HG03565 (cell line): ENCODE data around the gene MOCS2.

Experiments used
- ATAC-seq: cut with Tn5 transposase; IDR thresholded peaks from one replicate; pipeline ENCODE4 v1.9.1; 2021; ENCODE audit warnings: mild to moderate bottlenecking, moderate library complexity; ENCODE audit not compliant: unreplicated experiment

Gene MOCS2

DNA sequence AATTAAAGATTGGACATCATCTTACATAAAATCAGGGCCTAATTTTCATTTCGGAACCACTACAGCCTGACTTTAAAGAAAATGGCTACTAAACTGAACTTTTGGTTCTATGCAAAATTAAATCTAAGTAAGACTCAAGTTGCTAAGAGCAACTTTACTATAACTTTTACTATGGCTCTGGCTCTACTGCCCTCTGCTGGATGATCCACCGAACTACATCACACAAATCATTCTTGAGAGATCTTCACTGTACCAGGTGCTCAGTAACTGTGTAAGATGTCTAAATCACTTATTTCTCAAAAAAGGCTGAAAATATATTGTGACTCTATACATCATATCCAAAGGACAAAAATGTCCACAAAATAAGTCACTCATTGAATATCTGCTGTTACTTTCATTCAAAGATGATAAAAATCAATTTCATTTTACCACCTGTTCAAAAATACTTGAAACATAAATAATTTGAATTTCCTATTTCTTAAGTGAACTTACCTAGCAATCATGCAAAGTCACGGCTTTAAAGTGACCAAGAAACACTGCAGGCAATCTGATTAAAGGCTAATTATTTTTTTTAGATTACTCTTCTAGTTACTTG lies 13.5 kb downstream of the MOCS2 start:
- ATAC-seq = peak; percentile 72

DNA sequence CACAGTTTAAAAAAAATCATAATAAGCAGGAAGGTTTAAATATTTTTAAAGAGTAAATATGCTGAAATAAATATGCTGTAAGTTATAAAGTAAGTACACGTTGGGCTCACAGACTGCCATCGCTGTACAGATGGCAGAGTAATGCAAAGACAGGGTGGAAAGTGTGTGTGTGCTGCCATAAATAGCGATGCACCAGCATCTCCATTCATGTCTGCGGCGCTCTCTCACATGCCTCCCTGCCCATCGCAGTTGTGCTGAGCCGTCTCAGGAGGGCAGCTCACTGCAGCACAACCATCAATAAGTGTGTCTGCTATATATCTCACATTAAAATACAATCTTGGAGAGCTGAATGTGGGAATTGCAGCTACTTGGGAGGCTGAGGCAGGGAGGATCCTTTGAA lies 14.3 kb downstream of the MOCS2 start:
- no peak for ATAC-seq

DNA sequence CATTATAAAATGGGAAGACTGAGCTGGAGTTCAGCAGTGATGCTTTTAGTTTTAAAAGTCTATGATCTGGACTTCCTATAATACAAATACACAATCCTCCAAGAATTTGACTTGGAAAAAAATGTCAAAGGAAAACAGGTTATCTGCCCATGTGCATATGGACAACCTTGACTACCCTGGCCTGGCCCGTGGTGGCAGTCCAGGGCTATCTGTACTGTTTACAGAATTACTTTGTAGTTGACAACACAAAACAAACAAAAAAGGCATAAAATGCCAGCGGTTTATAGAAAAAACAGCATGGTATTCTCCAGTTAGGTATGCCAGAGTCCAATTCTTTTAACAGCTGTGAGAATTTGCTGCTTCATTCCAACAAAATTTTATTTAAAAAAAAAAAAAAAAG lies 17.3 kb downstream of the MOCS2 start:
- no peak for ATAC-seq

DNA sequence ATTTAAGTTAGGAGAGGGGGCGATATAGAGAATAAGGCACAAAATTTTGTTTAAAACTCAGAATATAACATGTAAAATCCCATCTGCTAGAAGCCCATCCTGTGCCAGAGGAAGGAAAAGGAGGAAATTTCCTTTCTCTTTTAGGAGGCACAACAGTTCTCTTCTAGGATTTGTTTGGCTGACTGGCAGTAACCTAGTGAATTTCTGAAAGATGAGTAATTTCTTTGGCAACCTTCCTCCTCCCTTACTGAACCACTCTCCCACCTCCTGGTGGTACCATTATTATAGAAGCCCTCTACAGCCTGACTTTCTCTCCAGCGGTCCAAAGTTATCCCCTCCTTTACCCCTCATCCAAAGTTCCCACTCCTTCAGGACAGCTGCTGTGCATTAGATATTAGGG lies 18.3 kb downstream of the MOCS2 start:
- no peak for ATAC-seq

DNA sequence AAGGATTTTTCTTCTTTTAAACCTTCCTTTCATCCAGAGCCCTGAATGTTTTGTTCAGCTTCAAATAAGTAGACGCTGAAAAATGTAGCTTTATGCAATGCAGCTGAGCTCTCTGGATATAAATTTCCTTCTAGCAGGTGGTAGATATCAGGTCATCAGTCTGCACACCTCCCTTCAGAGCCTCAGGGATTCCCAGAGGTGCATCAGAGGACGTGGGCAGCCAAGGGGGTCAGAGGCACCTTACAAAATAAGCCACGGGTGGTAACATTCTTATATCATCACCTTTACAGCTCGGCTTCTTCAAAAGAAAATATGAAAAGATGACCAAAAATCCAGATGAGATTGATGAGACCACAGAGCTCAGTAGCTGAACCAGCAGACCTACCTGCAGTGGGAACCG lies 19.3 kb downstream of the MOCS2 start:
- ATAC-seq = no peak

DNA sequence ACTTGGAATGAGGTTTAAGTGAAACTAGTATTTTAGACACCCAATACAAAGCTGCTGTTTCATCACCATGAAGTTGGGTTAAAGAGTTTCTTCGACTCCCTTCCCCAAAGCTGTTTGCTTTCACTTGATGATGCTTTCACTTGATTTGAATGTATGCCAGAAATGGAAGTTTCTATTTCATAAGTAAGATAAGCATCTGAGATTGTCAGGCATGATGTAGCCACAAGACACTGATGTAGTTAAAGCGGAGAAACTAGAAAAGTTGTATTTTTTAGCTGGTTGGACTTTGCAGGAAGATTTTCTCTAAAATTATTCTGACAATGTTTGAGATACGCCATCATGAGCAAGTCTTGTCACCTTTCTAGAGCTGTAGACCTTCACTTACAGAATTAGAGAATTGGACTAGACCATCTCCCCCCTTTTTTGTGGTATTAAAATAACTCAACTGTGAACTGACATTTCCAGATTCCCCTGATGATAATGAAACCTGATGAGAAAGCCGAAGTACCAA lies 20.0 kb downstream of the MOCS2 start:
- ATAC-seq = peak; percentile 82

DNA sequence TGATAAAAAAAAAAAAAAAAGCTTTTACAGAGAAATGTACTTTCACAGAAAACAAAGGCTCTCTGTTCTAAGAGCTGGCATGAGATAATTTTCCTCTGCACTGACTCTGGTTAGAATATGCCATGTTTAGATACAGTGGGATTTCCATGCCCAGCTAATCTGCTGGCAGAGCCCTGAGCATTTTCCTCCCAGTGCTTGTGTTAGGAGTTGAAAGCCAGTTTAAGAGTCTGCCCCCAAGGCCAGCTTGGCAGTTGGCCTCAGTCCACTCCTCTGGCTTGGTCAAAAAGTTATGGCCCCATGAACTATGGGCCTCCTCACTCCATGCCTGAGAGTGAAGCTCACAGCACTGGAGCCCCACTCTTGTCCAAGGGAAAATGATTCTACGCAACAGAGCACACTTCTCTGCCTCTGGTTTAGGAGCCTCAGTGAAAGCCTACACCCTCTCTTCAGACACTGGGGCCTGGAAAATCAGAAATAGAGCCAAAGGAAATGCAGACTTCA lies 21.9 kb downstream of the MOCS2 start:
- ATAC-seq = no peak

DNA sequence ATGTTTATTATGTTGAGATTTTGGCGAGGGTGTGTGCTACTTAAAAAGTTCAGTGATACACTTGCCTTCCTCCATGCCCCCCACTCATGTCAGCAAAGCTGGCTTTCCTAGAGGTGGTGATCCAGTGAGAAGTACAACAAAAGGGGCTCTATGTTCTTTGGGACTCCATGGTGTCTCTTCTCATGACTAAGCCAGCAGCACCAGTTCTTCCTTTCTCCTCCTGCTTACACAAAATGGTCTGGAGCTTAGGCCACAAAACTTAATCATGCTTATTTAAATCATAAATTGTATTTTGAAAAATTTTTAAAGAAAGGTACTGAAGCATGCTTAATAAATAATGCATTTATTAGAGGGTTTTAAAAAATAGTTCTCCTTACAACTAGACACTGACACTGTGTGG lies 22.4 kb downstream of the MOCS2 start:
- ATAC-seq = no peak

DNA sequence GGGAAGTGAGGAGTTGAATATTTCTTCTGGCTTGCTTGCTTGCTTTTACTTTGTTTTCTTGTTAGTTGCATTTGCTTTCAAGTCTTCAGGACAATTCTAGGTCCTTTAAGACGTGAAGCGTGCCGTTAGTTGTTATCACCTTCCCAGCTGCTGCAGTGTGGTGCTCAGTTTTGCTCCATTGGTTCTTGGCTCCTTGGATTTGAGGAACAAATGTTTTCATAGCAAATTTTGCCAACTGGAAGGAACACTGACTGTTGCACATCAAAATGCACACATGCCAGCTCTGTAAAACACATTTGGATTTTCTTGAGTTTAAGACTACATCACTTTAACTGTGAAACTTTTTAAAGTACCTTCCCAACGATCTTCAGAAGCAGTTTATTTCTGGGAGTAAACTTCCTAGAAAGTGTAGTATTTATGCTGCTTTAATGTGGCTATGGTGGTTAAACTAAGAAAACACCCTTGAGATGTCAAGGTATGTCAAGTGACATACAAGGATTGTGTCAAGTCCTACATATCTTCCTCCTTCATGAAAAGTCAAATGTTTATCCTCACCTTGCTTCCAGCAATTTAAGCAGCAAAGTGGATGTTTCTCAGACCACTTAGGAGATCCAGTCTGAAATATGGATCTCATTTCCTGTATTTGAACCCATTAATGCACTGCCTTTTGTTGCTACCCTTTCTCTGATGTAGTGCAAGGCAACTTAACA lies 24.9 kb downstream of the MOCS2 start:
- ATAC-seq = no peak

DNA sequence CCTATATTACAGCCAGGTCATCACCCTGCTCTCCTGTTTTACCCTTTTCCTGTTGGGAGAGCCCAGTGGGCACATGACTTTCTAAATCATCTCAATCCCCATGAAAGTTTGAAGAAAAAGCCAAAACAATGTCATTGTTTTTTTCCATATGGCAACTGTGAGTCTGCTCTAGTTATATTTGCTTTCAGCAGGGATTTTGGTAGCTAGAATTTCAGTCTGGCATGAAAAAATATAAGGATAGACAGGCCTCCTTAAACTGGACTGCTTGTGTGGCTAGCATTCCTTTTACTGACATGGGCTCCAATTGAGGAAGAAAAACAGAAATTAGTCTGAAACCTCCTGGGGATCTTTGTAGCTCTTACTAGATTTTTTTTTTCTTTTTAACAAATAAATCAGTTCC lies 25.6 kb downstream of the MOCS2 start:
- no peak for ATAC-seq

DNA sequence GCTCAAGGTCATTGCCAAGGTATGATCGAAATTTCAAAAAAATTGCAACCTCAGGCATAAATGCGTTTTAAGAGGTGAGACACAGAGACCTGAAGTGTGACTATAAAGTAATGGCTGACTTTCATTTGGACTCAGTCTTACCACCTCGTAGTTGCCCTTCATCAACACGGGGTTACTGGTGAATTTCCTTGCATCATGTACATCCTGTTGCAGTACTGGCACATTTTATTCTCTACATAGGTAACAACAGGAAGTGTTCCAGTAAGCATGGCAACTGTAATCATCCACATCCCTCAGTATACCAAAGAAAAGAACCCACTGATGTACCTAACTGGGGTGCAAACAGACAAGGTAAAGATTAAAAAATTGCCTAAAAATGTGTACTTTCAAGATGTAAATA lies 29.3 kb downstream of the MOCS2 start:
- no peak for ATAC-seq

DNA sequence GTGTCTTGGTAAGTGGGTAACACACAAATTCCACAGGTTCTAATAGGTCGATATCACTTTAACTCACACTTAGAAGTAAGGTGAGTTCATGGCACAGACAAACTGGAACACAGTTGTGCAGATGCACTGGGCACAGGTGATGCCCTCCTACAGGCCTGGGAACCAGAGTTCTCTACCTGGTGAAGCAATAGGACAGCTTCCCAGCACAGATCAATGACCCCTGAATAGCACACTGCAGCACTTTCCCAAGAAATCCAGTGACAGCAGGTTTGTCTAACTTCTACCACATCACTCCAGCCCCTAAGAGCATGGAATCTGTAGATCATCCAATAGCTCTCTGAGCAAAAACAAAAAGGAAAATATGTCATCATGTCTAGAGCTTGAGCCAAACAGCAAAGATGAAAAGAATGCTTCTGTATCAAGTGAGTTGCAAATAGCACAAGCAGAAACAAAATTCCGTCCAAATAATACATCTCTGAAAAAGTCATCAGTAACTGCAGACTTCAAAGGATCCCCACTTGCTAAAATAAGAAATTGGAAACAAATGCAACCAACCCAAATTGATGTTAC lies 33.5 kb downstream of the MOCS2 start:
- no peak for ATAC-seq

DNA sequence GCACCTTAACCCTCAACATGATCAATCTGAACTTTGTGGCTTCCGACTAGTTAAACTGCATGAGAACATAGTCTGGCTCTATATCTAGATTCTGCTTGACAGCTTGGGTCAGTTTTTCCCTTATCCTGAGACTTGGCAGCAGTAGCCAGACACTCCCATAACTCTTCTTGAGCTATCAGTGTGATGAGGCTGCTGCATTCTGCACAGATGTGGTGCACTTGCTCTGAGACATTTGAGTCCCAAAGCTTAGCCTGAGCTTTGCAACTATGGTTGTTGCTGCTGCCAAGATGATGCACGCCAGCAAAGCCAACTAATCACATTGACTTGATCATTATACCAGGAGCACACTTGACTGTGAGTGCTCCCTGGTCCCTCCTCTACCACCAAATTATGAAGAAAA lies 36.2 kb downstream of the MOCS2 start:
- ATAC-seq = no peak

DNA sequence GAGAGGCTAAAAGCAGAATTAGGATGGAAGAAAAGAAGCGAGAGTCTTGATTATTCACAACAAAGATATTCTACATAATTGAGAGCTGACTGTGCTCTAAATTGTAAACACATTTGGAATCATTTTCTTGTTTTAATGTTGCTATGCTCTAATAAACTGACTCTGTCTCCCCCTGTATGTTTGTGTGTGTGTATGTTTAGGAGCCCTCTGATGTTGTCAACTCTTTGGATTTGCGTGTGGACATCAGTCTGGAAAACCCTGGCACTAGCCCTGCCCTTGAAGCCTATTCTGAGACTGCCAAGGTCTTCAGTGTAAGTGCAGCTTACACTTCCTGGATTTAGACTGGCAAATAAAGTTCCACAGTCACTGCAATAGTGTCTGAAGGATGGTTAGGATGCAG lies 37.8 kb downstream of the MOCS2 start:
- no peak for ATAC-seq

DNA sequence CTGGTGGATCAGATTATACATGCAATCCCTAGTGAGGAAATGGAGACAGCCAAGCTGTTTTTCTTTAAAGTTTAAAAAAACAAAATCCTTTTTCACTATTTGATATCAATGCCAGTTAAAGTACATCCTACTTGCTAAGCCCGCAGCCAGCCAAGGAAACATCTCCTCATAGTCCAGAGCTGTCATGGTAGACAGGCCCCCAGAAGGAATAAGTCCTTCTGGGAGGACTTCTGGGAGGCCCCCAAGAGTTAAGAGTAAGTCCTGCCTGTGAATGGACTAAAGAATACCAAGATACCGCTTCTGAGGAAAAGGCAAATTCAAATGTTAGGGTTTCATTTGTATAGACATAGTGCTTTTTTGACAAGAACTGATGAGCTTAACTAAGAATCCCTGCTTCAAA lies 38.3 kb downstream of the MOCS2 start:
- ATAC-seq = no peak

DNA sequence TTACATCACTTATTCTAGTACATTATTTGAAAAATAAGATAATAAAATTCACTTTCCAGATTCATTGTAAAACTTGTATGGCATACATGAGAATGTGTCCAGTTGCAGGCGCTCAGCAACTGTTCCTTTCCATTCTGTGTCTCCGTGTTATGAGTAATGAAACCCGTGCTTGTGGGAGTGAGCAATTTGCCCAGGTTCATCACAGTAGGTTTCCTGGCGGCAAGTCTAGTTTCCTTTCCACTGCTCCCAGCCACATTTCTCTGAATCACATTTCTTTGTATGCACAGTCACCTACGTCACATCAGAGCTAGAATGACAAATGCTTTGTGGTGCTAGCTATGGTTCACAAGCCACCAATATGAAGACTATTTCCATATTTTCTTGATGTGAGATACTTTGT lies 39.9 kb downstream of the MOCS2 start:
- ATAC-seq = no peak

DNA sequence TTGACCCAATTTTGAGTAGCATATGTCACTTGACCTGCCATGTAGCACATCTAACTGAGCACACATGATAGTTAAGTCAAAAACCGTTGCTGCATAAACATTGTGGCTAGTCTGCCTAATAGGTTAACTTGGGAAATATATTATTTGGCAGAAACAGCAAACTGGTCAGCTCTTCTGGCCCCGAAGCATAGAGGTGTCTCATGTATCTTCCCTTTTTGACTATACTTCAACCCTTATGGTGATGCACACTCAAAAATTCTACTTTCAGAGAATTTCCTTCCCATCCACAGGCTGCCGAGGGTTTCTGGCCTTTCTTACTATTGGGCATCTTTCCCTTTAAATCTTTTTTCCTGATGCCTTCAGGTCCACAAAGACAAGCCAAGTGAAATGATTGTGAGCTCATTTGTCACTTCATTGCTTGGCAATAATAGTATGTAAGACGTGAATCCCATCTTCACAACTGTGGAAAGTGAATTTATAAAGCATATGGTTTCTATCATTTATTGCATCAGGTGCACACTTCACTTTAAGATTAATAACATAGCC lies 41.2 kb downstream of the MOCS2 start:
- ATAC-seq = no peak

DNA sequence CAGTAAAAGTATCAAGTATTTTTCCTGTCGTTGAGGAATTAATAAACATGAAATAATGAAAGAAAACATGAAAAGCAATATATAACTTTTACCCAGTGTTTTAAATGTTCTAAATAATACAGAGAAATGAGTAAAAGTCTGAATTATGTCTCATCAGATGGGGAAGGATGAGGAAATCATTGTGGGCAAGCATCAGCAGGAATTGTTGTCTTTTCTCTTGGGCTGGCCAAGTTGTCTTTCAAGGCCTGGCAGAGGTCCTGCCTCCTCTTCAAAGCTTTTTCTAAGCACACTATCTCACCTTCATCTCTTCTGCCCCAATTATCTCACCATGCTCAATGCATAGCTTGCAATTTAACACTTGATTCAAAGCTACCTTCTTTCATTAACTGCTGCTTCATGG lies 41.9 kb downstream of the MOCS2 start:
- no peak for ATAC-seq

DNA sequence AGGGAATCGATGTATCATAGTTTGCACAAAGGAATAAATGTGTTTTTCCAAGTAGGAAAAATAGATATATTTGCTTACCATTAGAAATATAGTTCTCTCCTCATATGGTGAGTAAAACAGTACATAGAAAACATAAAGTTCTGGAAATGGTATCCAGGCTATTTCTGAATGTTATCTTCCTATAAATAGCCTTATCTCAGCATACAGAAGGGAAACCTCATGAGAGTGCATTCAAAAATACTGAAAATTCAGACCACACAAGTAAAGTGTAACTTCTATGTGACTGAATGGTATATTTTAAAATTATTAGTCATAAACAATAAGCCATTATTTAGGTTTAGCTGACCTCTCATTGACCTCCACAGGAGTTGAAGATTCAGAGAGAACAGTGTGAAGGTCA lies 43.5 kb downstream of the MOCS2 start:
- ATAC-seq = no peak

DNA sequence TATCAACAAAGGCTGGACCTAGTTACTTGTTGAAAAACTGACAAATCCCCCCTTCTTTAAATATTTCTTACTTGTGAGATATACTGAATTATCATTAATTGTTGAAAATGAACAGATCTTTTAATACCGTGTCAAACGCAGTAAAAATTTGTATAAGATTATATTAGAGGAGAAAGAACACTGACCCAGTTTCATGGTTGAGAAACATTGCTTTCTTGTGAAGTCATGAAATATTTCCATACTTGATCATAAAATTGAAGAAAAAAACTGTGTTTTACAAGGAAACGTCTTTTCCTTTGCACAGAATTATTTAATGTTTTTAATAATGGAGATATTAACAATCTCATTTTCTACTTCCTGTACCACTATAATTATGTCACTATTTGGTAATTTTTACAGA lies 45.8 kb downstream of the MOCS2 start:
- no peak for ATAC-seq

DNA sequence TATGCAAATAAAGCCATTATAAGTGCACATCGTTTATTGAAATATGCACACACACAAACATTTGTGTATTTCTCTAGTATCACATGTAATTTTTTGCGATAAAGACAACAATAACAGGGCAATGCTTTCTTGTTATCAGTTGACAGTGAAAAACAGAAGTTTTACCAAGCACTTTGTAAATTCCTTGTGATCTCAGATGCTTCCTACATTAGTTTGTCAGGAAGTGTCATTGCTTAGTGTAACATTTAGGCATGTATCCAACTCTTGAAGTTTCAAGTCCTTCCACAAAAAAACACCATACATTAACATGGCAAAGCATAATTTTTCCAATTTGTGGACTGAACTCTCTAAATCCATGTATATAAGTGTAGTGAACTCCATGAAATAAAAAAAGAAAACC lies 46.4 kb downstream of the MOCS2 start:
- ATAC-seq = no peak

DNA sequence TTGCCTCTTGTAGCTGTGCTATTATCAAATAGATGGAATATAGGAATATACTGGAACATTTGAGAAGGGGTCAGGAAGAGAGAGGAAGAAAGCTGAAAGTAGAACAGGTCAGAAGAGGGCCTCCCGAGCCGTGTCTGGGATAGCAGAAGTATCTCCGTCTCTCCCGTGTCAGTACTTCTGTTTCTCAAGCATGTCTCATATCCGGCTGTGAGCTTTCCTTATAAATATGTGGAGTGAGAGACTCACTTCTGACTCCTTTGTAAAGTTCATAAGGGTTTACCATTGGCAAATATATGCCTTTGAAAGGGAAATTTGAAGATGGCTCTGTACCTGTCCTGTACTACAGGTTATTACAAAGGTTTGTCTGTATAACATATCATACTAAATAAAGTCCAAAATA lies 50.3 kb downstream of the MOCS2 start:
- no peak for ATAC-seq
